Stimulated activated memory B cell treated with anti-CD40 and anti-IgM and Interleukin-4, amounts not matched to agents 10 μg/mL and 1 μg/mL and 100 μg/mL, for 72 hours (primary cell): ENCODE data around the gene KLF13.

ENCODE experiments used
- ATAC-seq: fragments of 150-1000 bp; cut with Tn5 transposase; 2 replicates; pipeline ENCODE4 v1.10.0; 2021
- H3K27ac Mint-ChIP-seq: one replicate; pipeline ENCODE4 v1.8.0; 2022; ENCODE audit warnings: mild to moderate bottlenecking, mixed read lengths
- H3K27me3 Mint-ChIP-seq: one replicate; pipeline ENCODE4 v1.8.0; 2022; ENCODE audit warnings: mixed read lengths
- H3K36me3 Mint-ChIP-seq: one replicate; pipeline ENCODE4 v1.8.0; 2022; ENCODE audit warnings: mixed read lengths
- H3K4me1 Mint-ChIP-seq: one replicate; pipeline ENCODE4 v1.8.0; 2022; ENCODE audit warnings: mixed read lengths
- H3K4me3 Mint-ChIP-seq: one replicate; pipeline ENCODE4 v1.8.0; 2022; ENCODE audit warnings: mild to moderate bottlenecking, moderate library complexity, mixed read lengths
- H3K9me3 Mint-ChIP-seq: one replicate; pipeline ENCODE4 v1.8.0; 2022; ENCODE audit warnings: mixed read lengths

KLF13 gene

GRCh38 chr15:31326156-31326874, at the start of gene KLF13:
Gene KLF13, plus strand, starts transcription at chr15:31326835. Its CDS starts 378 bp downstream, at chr15:31327213.
- Mint-ChIP-seq H3K4me1 (peaks cover 59% of the 10 kb centered on the region), H3K27me3 (no peaks in the 10 kb centered on the region), H3K36me3 (peaks cover 24% of the 10 kb centered on the region)

GRCh38 chr15:31277335-31278060, 49.1 kb upstream of the KLF13 start:
- ATAC-seq, result no peak
- Mint-ChIP-seq H3K27me3 (no peaks in the 10 kb centered on the region), H3K36me3 (no peaks in the 10 kb centered on the region), H3K4me3 (no peak overlapping the region), H3K9me3 (no peaks in the 10 kb centered on the region), H3K4me1 (peaks cover 33% of the 10 kb centered on the region), H3K27ac (peak overlapping the region; percentile 14)

More at GRCh38 chr15:31326156-31326874, at the start of gene KLF13:
- Mint-ChIP-seq H3K4me3 (peak within 1 kb of the TSS; percentile 97), H3K27ac (peak within 1 kb of the TSS; percentile 98), H3K9me3 (no peaks in the 10 kb centered on the region)
- peak; percentile 88 for ATAC-seq

GRCh38 chr15:31278061-31278445, 48.6 kb upstream of the KLF13 start:
- Mint-ChIP-seq H3K4me1 (peaks cover 28% of the 10 kb centered on the region), H3K27ac (peak overlapping the region; percentile 12), H3K4me3 (no peak overlapping the region)

GRCh38 chr15:31278544-31279220, 48.0 kb upstream of the KLF13 start:
- Mint-ChIP-seq H3K36me3 (no peaks in the 10 kb centered on the region), H3K27ac (peak overlapping the region; percentile 12), H3K9me3 (peaks cover under 1% of the 10 kb centered on the region)

More at GRCh38 chr15:31278061-31278445, 48.6 kb upstream of the KLF13 start:
- Mint-ChIP-seq H3K36me3 (no peaks in the 10 kb centered on the region), H3K9me3 (no peaks in the 10 kb centered on the region), H3K27me3 (no peaks in the 10 kb centered on the region)
- ATAC-seq, result no peak

GRCh38 chr15:31279221-31280045, 47.2 kb upstream of the KLF13 start:
- no peak overlapping the region for H3K4me3 Mint-ChIP-seq
- H3K27ac Mint-ChIP-seq, result peak overlapping the region; percentile 12
- no peaks in the 10 kb centered on the region for H3K27me3 Mint-ChIP-seq
- H3K4me1 Mint-ChIP-seq, result peaks cover 17% of the 10 kb centered on the region
- no peaks in the 10 kb centered on the region for H3K36me3 Mint-ChIP-seq
- peaks cover 2% of the 10 kb centered on the region for H3K9me3 Mint-ChIP-seq
- ATAC-seq, result no peak

More at GRCh38 chr15:31278544-31279220, 48.0 kb upstream of the KLF13 start:
- Mint-ChIP-seq H3K4me3 (no peak overlapping the region), H3K4me1 (peaks cover 21% of the 10 kb centered on the region), H3K27me3 (no peaks in the 10 kb centered on the region)
- peak; percentile 4 for ATAC-seq

- peak; percentile 13 for ATAC-seq
- H3K36me3 Mint-ChIP-seq, result no peaks in the 10 kb centered on the region
- no peak overlapping the region for H3K4me3 Mint-ChIP-seq
- H3K4me1 Mint-ChIP-seq, result peaks cover 11% of the 10 kb centered on the region
- H3K9me3 Mint-ChIP-seq, result peaks cover 2% of the 10 kb centered on the region
- no peaks in the 10 kb centered on the region for H3K27me3 Mint-ChIP-seq
- peak overlapping the region; percentile 12 for H3K27ac Mint-ChIP-seq
These were observed 46.4 kb upstream of the KLF13 start for GRCh38 chr15:31280046-31280830.

GRCh38 chr15:31280831-31281216, 45.8 kb upstream of the KLF13 start:
- H3K27me3 Mint-ChIP-seq, result no peaks in the 10 kb centered on the region
- H3K9me3 Mint-ChIP-seq, result peaks cover 2% of the 10 kb centered on the region
- H3K4me1 Mint-ChIP-seq, result peaks cover 16% of the 10 kb centered on the region
- H3K4me3 Mint-ChIP-seq, result no peak overlapping the region
- no peaks in the 10 kb centered on the region for H3K36me3 Mint-ChIP-seq
- ATAC-seq, result no peak
- H3K27ac Mint-ChIP-seq, result peak overlapping the region; percentile 16

- Mint-ChIP-seq H3K9me3 (peaks cover 5% of the 10 kb centered on the region), H3K27me3 (no peaks in the 10 kb centered on the region), H3K4me1 (peaks cover 21% of the 10 kb centered on the region), H3K4me3 (no peak overlapping the region), H3K36me3 (peaks cover 6% of the 10 kb centered on the region), H3K27ac (no peak overlapping the region)
- ATAC-seq, result no peak
These were observed 43.6 kb upstream of the KLF13 start for GRCh38 chr15:31283043-31283442.

GRCh38 chr15:31285772-31286261, 40.8 kb upstream of the KLF13 start:
- peaks cover 6% of the 10 kb centered on the region for H3K36me3 Mint-ChIP-seq
- no peaks in the 10 kb centered on the region for H3K27me3 Mint-ChIP-seq

GRCh38 chr15:31291048-31291578, 35.5 kb upstream of the KLF13 start:
- Mint-ChIP-seq H3K27me3 (peaks cover 20% of the 10 kb centered on the region), H3K27ac (no peak overlapping the region), H3K9me3 (peaks cover 3% of the 10 kb centered on the region), H3K4me1 (peaks cover 14% of the 10 kb centered on the region), H3K36me3 (peaks cover 6% of the 10 kb centered on the region), H3K4me3 (no peak overlapping the region)
- no peak for ATAC-seq

More at GRCh38 chr15:31285772-31286261, 40.8 kb upstream of the KLF13 start:
- Mint-ChIP-seq H3K4me1 (peaks cover 10% of the 10 kb centered on the region), H3K4me3 (no peak overlapping the region), H3K27ac (no peak overlapping the region), H3K9me3 (peaks cover 5% of the 10 kb centered on the region)
- peak; percentile 50 for ATAC-seq

- no peaks in the 10 kb centered on the region for H3K36me3 Mint-ChIP-seq
- H3K27me3 Mint-ChIP-seq, result peaks cover 20% of the 10 kb centered on the region
- no peak overlapping the region for H3K27ac Mint-ChIP-seq
- no peak overlapping the region for H3K4me3 Mint-ChIP-seq
- no peaks in the 10 kb centered on the region for H3K9me3 Mint-ChIP-seq
- ATAC-seq, result no peak
- peaks cover 12% of the 10 kb centered on the region for H3K4me1 Mint-ChIP-seq
These were observed 34.1 kb upstream of the KLF13 start for GRCh38 chr15:31292391-31293015.

- no peak for ATAC-seq
- peaks cover 20% of the 10 kb centered on the region for H3K27me3 Mint-ChIP-seq
- no peak overlapping the region for H3K4me3 Mint-ChIP-seq
- H3K9me3 Mint-ChIP-seq, result no peaks in the 10 kb centered on the region
- H3K27ac Mint-ChIP-seq, result no peak overlapping the region
- H3K4me1 Mint-ChIP-seq, result peaks cover 12% of the 10 kb centered on the region
- H3K36me3 Mint-ChIP-seq, result no peaks in the 10 kb centered on the region
These were observed 33.0 kb upstream of the KLF13 start for GRCh38 chr15:31293655-31294054.

GRCh38 chr15:31294067-31294466, 32.6 kb upstream of the KLF13 start:
- Mint-ChIP-seq H3K4me1 (peaks cover 12% of the 10 kb centered on the region), H3K9me3 (no peaks in the 10 kb centered on the region), H3K36me3 (no peaks in the 10 kb centered on the region), H3K27me3 (peaks cover 20% of the 10 kb centered on the region), H3K4me3 (no peak overlapping the region), H3K27ac (no peak overlapping the region)
- ATAC-seq, result no peak
